HG03457 (cell line): ENCODE results near the gene PHLPP1.

Experiments used
- ATAC-seq: cut with Tn5 transposase; IDR thresholded peaks from one replicate; pipeline ENCODE4 v1.9.1; 2021; ENCODE audit warnings: moderate number of reproducible peaks; ENCODE audit not compliant: unreplicated experiment

PHLPP1 gene

DNA sequence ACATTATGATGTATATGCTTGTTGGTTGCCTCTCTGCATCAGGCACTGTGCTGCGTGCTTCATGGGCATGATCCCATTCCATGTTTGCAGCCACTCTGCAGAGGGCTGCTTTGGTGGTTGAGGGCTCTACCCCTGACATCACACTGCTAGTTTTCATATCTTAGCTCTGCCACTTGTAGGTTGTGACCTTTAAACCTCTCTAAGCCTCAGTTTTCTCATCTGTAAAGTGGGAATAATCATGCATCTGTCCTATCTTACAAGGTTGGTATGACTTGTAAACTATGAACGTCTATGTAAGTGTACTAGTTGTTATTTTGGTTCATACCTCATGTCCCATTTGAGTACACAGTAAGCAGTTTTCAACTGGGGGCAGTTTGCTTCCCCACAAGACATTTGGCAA lies 260.4 kb downstream of the PHLPP1 start:
- ATAC-seq: no peak

DNA sequence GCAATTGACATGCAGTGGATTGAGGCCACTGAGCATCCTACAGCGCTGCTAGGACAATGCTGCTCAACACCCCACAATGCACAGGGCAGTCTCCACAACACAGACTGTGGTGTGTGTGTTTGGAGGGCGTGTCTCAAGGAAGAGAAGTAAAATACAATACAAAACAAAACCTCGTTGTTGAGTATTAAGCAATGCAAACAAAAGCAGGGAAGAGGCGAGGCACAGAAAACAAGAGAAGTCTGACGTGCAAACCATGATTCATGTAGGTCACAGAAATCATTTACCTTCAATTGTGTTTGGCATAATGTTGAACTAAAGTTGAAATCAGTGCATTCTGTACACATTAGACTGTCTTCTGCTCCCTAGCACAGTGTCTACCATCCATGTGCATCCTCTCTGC lies 260.9 kb downstream of the PHLPP1 start:
- no peak for ATAC-seq

GRCh38 chr18:62977512-62977911 lies 262.2 kb downstream of the PHLPP1 start:
- ATAC-seq: no peak

GRCh38 chr18:62978251-62979049 lies 263.1 kb downstream of the PHLPP1 start:
- no peak for ATAC-seq

DNA sequence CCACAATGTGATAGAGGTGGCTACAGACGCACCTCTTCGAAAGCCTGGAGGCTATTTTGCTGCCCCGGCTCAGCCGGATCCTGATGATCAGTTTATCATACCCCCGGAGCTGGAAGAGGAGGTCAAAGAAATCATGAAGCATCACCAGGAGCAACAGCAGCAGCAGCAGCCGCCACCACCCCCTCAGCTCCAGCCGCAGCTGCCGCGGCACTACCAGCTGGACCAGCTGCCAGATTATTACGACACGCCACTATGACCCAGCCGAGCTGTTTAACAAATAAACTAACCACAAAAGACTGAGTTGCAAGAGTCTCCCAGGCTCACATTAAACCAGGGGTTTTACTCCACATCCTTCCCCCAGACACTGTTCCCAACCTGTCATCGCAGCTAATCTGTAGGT lies 263.8 kb downstream of the PHLPP1 start:
- ATAC-seq: no peak

DNA sequence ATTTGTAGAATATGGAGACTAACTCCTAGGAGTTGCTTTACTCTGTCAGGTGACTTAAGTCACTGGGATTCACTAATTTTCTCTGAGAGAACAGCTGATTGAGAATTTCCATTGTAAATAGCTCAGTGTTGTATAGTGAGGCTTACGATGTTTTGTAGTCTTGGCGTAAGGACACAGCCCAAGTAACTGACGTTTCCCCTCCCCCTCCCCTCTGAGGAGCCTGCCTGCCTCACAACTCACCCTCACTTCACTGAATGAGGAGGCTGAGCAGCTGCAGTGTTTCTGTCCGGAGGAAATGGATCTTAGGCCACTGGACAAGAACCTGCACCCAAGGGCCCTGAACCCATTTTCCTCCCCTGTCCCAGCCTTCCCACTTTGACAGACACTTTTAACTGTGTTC lies 264.6 kb downstream of the PHLPP1 start:
- ATAC-seq: no peak

DNA sequence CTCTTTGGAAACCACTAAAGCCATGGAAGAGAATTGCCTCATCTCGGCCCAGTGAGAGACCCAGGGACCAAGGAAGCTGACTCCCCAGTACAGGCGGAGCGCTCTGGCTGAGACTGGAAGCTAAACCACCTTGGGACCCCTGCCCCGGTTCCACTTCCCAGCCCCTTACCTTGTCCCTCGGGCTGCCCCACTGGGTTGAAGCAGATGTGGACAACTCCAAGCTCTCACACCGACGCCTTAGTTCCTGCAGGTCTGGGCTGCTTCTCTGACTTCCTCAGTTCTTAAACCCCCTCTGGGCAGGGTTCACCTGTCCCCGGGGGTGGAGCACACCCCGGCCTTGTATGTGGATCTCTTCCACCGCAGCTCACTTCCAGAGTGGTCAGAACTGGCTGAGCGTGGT lies 266.2 kb downstream of the PHLPP1 start:
- ATAC-seq: no peak

DNA sequence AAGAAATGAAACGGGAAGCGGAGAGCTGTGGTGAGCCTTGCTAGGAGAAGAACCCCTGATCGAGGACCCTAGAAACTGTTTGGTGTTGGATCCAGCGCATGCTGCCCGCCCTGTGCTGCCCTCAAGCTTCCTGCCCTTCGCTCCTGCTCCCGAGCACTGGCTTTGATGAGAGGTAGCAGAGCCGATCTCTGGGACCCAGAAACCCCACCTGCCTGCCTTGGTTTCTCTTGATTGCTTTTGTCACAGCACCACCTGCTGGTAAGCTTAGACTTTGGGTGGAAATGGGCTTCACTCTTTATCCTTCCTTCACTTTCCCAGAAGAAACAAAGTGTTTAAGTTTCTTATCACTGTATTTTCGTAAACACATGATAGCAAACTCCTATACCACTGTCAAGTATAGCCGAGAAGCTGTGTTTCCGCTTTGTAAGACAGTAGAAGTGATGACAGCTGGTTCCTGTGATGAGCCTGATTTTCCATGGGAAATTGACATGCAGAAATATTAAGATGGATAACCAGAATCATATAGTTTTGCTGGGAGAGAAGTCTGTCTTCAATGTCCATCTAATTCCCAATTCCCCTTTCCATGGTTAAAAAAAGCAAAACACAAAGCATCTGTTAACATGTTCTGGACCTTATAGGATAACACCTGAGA lies 267.4 kb downstream of the PHLPP1 start:
- ATAC-seq: no peak

- ATAC-seq: no peak
These were observed 269.4 kb downstream of the PHLPP1 start for GRCh38 chr18:62984656-62985315.

- no peak for ATAC-seq
These were observed 271.1 kb downstream of the PHLPP1 start for GRCh38 chr18:62986490-62986889.

- no peak for ATAC-seq
These were observed 271.9 kb downstream of the PHLPP1 start for GRCh38 chr18:62987055-62987830.

DNA sequence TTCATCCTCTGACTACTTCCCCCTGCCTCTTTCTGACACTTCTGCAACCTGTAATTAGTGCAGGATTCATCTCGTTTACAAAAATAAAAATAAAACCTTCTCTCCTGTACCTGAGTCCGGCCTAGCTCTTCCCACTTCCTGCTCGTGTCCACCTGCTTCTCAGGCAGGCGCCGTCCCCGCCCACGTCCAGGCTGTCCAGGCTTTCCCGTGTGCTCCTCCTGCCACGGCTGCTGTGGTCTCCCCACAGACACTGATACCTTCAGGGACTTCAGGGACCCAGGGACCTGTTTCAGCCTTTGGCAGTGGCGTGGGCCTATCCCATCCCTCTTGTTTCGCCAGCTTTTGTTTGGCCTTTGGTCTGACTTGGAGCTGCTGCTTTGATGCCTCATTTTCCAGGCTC lies 272.5 kb downstream of the PHLPP1 start:
- no peak for ATAC-seq

GRCh38 chr18:62988471-62988870 lies 273.1 kb downstream of the PHLPP1 start:
- ATAC-seq: no peak

DNA sequence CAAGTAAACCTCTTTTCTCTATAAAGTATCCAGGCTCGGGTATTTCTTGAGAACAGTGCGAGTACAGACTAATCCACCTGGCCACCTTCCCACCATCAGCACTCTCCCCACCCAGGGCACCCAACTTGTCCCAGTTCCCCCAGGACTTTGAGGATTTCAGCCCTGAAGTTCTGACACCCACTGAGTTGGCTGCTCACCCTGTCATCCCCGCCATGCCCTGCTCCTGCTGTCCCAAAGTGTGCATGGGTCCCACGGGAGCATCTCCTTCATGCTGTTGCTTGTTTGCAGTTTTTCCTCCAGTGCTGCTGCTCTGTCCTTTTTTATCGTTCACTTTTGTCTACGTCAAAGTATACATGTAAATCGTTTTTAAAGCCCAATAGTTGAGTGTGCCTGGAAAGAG lies 273.9 kb downstream of the PHLPP1 start:
- ATAC-seq: no peak

DNA sequence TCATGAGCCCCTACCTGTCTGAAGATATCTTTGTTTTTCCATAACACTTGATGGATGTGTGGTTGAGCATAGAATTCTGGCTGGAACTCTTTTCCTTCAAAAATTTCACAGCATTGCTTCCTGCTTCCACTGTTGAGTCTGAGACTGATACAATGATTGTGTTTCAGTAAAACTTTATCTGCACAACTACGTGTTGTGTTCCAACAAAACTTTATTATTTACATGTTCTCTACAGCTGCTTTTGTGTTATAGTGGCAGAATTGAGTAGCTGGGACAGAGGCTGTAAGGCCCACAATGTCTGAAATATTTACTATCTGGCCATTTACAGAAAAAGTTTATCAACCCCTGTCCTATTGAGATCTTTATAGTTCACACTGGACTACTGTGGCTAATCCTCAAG lies 275.3 kb downstream of the PHLPP1 start:
- ATAC-seq: no peak

- no peak for ATAC-seq
These were observed 276.0 kb downstream of the PHLPP1 start for GRCh38 chr18:62991389-62991788.

DNA sequence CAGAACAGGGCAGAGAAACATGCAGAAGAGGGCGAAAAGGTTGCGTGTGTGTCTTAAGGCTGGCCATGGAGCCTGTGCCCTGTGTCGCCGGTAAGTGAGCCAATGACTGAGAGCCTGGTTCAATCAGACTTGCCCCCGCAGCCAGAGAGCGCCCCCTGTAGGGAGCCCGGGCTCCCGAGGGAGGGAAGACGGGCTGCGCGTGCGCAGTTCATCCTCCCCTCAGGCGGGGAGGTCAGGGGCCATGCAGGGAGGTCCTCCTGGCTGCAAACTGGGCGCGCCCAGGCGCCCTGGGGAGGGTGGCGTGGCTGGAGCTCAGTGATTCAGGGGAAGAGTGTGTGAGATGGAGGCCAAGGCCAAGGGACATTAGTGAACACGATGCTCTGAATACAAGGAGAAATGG lies 276.6 kb downstream of the PHLPP1 start:
- no peak for ATAC-seq

DNA sequence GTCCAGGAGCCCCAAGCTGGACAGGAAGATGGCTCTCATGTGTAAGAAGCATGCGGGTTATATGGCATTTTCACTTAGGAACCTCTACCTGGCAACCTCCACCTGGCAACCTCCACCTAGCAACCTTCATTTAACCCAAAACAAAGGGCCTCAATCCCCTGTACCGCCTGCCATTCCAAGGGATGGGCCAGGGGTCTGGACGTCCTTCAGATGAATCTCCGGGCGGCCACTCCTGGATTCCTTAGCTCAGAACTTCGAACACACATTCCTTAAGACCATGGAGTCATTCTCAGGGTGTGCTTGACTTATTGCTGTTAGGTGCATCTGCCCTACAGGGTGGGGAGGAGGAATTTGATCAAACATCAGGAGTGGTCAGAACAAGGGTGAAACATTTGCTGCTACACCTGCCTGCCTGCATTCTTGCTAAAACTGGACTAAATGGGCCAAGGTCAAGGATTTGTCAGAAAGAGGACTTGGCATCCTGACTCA lies 277.6 kb downstream of the PHLPP1 start:
- no peak for ATAC-seq

DNA sequence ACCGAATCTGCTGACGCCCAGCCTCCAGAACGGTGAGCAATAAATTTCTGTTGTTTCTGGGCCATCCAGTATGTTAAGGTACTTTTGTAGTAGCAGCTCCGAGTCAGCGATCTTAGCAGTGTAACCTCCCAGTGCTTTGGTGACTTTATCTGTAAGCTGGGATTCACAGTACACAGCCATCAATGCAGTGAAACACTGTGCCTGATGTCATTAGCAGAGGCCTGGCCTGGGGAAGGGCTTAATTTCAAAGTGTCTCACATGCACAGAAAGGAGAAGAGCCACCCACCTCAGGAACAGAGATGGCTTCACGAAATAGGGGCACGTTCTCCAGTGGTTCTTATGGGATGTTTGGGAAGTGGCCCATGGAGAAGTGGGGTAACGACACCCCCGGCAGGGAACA lies 281.2 kb downstream of the PHLPP1 start:
- ATAC-seq: no peak

- ATAC-seq: no peak
These were observed 281.7 kb downstream of the PHLPP1 start for GRCh38 chr18:62997076-62997475.

GRCh38 chr18:62998443-62998842 lies 283.1 kb downstream of the PHLPP1 start:
- ATAC-seq: no peak
